NCI-H1436 (cell line): ENCODE data around the gene SGSH.
"Not testable (repeated sequence)": the region's sequence is repeated elsewhere in the genome, so short reads cannot be mapped to it uniquely, and the experiment has no call there.

Experiments
- DNase-seq: peaks from one replicate; lab custom pipeline; 2025; lab: John Stamatoyannopoulos, UW

Gene SGSH

DNA sequence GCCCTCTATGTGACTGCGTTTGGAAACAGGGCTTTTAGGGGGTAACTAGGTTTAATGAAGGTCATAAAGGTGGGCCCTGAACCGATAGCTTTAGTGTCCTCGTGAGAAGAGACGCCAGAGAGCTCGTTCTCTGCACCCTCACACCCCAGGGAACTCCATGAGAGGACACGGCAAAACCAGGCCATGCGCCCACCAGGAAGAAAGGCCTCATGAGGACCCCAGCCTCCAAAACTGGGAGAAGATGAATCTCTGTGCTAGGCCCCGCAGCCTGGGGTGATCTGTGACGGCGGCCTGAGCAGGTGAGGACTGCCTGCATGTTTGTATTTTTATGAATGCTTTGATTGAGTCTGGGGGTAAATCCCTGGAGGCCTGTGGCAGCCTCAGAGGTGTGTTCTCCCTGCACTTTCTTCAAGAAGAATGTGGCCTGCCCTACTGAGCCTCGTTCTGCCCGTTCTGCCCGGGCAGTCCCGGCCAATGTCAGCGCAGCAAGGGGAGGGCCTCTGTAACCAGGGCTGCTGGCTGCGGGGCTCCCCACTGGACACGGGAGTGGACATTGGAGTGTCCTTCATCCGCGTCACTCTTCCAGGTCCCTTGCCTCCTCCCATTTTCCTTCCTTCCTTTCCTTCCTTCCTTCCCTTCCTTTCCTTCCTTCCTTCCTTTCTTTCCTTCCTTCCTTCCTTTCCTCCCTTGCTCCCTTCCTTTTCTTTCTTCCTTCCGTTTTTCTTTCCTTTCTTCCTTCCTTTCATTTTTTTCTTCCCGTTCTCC is 33.7 kb upstream of the SGSH start:
- no peak for DNase-seq

GRCh38 chr17:80252871-80253270 is 32.7 kb upstream of the SGSH start:
- peak; percentile 81 for DNase-seq

DNA sequence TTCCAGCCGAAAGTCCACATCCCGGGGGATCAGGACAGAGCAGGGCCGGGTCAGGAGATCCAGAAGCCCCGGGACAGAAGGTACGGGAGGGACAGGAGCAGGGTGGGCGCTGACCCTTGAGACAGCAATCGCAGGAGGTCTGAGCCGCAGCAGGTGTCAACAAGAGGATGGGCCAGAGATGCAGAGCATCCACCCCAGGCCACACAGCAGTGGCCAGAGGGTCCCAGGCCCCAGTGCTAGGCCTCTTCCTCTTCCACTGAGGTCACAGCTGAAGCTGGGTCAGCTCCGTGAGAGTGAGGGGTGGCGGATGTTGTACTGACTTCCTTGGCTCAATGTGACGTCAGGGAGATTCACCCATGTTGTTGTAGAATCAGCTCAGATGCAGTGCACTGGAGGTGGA is 31.8 kb upstream of the SGSH start:
- no peak for DNase-seq

DNA sequence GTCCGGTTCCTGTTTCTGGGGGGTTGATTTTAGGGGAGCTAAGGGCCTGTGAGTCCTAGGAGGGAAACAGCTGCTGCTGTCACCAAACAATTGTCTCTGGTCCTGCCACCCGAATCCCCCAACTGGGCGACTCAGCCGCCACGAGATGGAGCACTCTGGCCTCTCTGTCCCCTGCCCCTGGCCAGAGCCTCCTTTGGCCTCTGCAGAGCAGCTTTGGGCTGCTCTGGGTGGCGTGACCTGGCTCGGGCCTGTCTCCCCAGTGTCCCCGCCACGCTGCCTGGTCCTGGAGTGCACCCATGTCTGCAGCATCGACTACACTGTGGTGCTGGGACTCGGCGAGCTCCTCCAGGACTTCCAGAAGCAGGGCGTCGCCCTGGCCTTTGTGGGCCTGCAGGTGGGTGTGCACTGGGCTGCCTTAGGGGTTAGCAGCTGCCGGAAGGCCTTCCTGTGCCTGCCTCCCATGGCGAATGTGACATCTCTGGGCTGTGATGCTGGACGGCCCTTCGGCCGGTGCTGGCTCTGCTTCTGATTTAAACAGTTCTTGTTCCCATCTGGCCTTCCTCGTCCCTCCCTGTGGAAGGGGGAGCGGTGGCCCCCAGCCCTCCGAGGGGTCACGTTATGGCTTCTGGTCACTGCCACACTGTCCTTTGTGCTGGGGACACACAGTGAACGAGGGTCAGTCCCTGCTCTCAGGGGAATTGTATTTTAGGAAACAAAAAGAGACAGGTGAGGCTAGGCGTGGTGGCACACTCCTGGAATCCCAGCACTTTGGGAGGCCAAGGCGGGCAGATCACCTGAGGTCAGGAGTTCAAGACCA is 29.0 kb upstream of the SGSH start:
- DNase-seq, result no peak

DNA sequence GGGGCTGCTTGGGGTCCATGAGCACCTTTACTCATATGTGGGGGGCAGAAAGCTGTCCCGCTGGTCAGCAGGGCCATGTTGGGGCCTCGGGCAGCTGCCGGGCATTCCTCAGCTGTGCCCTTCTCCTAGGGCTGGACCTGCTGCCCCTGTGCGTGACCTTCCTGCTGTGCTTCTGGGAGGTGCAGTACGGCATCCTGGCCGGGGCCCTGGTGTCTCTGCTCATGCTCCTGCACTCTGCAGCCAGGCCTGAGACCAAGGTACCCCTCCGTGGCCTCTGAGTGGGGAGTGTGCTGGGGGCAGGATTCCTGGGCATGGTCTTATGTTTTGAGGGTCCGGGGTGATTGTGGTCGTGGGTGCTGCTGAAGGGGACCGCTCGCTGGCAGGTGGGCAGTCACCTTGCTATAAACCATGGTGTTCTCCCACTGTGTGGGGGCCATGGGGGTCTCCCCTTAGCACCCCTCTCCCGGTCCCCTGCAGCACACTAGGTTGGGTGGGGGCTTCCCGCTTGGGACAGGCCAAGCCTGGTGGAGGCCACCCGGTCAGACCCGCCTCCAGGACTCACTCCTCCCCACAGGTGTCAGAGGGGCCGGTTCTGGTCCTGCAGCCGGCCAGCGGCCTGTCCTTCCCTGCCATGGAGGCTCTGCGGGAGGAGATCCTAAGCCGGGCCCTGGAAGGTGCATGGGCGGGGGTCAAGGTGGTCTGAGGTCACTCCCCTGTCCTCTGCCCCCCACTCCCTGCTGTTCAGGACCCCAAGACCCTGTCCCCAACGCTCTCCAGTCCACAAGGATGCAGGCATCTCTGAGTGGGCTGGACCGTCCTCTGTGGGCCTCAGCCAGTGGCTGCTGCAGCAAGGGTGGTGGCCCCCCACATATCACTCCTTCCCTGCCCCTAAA is 28.1 kb upstream of the SGSH start:
- DNase-seq, result no peak

DNA sequence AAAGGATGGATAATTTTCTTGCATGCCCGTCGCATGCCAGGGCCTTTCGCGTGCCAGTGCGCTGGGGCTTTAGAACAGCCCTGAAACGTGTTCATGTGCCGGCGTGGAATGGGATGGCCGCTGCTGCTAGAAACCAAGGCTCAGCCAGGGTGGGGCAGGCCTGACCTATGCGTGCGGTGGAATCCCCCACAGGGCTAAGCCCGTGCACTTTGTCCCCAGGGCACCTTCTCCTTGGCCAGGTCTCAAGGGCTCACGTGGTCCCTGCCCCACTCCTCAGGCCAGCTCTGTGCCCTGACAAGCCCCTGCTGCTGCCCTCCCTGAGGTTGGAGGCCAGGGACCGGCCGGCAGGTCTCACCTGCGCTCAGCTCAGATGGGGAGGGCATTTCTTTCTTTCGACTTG is 27.4 kb upstream of the SGSH start:
- DNase-seq, result no peak

- DNase-seq, result no peak
Measured at GRCh38 chr17:80246726-80247125, 26.6 kb upstream of the SGSH start.

DNA sequence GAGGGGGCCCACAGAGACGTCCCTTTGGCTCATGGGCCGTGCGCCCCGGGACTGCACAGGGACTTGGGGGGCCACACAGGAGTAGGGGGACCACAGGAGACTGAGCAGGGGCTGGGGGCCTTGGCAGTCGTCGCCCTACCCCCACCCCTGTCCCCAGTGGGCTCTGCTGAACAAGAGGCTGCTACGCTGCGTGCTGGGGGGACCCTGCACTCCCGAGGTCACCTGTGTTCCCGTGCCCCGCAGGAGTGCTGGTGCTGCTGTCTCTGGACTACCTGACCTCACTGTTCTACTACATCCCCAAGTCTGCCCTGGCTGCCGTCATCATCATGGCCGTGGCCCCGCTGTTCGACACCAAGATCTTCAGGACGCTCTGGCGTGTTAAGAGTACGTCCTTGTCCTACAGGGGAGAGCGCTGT is 26.1 kb upstream of the SGSH start:
- DNase-seq, result no peak

- no peak for DNase-seq
Measured at GRCh38 chr17:80245566-80246265, 25.6 kb upstream of the SGSH start.

DNA sequence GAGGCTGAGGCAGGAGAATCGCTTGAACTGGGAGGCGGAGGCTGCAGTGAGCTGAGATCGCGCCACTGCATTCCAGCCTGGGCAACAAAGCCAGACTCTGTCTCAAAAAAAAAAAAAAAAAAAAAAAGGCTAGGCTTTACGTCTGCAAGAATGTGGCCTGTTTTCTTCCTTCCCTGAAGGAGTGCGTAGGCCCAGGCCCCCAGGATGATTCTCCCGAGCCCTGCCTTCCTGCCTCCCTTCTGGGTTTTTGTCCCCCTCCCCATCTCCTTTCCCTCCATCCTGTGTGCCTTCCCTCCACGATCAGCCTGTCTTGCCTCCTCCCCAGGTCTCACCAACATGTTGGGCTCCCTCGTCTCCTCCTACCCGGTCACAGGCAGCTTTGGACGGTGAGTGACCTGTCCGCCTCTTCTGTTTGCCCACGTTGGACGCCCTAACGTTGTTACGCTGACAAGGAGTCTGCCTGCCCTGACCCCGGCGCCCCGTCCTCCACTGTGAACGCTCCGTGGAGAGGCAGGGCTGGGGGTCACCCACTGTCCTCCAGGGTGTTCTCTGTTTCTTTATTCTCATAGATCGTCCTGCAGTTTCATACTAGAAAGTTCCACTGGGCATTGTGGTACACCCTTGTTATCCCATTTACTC is 24.9 kb upstream of the SGSH start:
- DNase-seq, result no peak

DNA sequence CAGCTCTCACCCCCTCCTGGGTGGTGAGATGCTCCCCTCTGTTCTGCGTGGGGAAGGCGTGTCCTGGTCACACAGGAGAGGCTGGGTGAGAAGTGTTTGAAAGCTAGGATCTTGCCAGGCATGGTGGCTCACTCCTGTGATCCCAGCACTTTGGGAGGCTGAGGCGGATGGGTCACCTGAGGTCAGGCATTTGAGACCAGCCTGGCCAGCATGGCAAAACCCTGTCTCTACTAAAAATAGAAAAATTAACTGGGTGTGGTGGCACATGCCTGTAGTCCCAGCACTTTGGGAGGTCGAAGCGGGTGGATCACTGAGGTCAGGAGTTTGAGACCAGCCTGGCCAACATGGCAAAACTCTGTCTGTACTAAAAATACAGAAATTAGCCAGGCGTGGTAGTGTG is 24.3 kb upstream of the SGSH start:
- not testable (repeated sequence) for DNase-seq

DNA sequence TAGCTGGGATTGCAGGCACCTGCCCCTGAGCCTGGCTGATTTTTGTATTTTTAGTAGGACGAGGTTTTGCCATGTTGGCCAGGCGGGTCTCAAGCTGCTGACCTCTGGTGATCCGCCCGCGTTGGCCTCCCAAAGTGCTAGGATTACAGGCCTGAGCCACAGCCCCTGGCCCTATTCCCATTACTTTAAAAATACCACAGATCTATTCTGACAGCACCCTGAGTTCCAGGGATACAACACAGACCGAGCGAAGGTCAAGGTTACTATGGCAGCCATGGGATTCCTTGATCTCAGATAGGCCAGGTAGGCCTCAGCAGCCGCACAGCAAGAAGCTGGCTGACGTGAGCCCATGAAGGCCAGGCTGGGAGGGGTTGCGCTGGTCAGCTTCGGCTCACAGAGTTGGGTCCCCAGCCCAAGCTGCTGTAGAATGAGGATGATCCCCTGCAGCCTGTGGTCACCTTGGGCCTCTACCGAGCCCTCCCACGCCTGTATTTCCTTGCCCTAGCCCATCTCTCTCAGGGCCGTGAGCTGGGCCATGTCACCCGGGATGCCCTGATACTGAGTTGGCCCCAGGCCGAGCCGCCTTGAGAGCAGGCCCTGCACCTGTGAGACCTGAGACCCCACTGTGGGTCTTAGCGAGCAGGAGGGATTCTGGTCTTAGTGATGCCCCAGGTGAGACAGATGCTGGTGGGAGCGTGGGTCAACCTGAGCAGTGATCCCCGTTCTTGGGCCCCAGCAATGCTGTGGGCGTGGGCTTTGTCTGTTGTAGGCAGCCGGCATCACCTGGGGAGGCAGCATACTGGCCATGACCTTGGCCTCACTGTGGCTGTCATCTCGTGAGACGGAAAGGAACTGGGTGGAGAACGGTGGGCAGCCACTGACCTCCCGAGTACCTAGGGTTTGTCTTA is 23.6 kb upstream of the SGSH start:
- DNase-seq, result no peak

DNA sequence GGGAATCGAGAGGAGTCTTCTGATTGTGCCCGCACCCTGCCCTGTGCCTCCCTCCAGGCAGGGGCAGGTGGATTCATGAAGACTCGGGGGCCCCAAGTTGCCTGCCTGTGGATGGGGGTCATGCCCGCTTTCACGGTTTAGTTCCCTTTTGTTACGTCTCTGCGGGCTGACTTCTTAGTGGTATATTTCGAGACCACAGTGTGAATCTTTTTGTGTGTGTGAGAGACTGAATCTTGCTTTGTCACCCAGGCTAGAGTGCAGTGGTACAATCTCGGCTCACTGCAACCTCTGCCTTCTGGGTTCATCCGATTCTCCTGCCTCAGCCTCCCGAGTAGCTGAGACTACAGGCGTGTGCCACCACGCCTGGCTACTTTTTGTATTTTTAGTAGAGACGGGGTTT is 22.4 kb upstream of the SGSH start:
- DNase-seq, result no peak

- no peak for DNase-seq
Measured at GRCh38 chr17:80237386-80237785, 17.3 kb upstream of the SGSH start.

GRCh38 chr17:80236911-80237310 is 16.8 kb upstream of the SGSH start:
- DNase-seq, result no peak

- DNase-seq, result no peak
Measured at GRCh38 chr17:80233202-80233601, 13.1 kb upstream of the SGSH start.

- DNase-seq, result no peak
Measured at GRCh38 chr17:80232438-80232837, 12.3 kb upstream of the SGSH start.

DNA sequence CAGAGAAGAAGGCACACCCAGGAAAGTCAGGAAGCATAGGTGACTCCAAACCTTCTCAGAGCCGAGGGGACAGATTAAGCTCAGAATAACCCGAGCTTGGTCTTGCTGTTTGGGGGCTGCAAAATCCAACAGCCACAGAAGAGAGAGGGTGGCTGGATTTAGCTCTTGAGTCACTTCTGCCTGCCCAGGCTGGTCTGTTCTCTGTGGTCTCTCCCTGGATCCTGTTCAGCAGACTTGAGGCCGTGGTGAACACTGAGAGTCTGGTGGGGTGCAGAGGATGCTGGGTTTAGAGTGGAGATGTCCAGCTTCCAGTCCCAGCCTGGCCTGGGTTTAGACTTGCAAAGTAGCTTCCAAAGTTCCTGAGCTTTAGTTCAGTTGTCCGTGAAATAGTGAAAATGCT is 8.9 kb upstream of the SGSH start:
- DNase-seq, result no peak

- DNase-seq, result no peak
Measured at GRCh38 chr17:80228477-80228876, 8.3 kb upstream of the SGSH start.

- no peak for DNase-seq
Measured at GRCh38 chr17:80227666-80228065, 7.5 kb upstream of the SGSH start.
